Bronchial epithelial cell (primary cell): ENCODE results near the gene RFX8. TPM values are rescaled to one million over a fixed set of nuclear protein-coding genes. Genes with fewer than 3 reads are reported as not detected.

Experiments
- DNase-seq: peaks from one replicate; pipeline ENCODE4 v3.0.0-alpha.2; 2010; ENCODE audit warnings: low read depth
- FAIRE-seq: peaks from 2 replicates; lab custom pipeline; 2011; peaks lifted over from hg19 to GRCh38; lab: Jason Lieb, UNC
- H3K27me3 ChIP-seq: 2 replicates; pipeline ENCODE4 v1.5.1; 2011; ENCODE audit warnings: low read length; ENCODE audit not compliant: control insufficient read depth, insufficient read depth
- H3K36me3 ChIP-seq: 2 replicates; pipeline ENCODE4 v1.5.1; 2011; ENCODE audit warnings: low read length; ENCODE audit not compliant: control insufficient read depth, insufficient read depth
- H3K4me3 ChIP-seq: 2 replicates; pipeline ENCODE4 v1.5.1; 2011; ENCODE audit warnings: mild to moderate bottlenecking, low read depth, low read length, control low read depth
- total RNA-seq: library from RNA; depleted of rRNA; stranded (reverse); fragments of >200 nt; gene quantifications from 2 replicates; pipeline ENCODE4 v1.2.1, GENCODE V29; 2014
- TF ChIP-seq, protein P1 (sequence below): IDR thresholded peaks from 2 replicates; pipeline ENCODE4 v1.5.1; 2011; ENCODE audit warnings: mild to moderate bottlenecking, moderate library complexity, low read length, control low read depth, inconsistent platforms; ENCODE audit not compliant: insufficient read depth, severe bottlenecking

RFX8 gene
- total RNA-seq, 1 donor from 2014 or later = not detected

DNA sequence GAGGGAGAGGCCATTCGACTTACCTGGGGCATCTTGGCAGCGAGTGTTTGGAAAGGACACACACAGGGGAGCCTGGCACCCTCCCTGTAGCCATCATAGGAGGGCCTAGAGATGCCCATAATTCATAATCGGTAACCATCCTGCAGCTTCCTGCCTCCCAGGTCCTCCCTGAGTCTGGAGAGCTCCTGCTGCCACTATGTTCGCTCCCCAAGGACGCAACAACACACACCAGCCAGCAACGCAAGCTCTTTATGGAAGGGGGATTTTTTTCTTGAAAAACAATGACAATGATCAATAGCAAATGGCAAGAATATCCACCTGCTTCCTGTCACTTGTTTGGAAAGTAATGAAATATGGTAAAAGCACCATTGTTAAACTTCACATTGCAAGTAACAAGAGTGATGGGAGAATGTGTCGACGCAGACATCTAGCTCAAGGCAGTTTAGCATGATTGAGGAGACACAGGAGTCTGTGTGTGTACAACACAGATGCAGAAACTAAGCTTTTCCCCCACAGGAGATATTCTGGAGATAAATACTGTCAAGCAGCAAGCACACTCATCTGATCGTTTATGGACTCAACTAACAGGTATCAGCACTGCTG, 62.7 kb downstream of the RFX8 start:
- Histone ChIP-seq H3K27me3 (no peaks in the 10 kb centered on the region), H3K4me3 (no peak overlapping the region), H3K36me3 (no peaks in the 10 kb centered on the region)
- DNase-seq (no peak), FAIRE-seq (no peak)
- TF ChIP-seq, protein P1, sequence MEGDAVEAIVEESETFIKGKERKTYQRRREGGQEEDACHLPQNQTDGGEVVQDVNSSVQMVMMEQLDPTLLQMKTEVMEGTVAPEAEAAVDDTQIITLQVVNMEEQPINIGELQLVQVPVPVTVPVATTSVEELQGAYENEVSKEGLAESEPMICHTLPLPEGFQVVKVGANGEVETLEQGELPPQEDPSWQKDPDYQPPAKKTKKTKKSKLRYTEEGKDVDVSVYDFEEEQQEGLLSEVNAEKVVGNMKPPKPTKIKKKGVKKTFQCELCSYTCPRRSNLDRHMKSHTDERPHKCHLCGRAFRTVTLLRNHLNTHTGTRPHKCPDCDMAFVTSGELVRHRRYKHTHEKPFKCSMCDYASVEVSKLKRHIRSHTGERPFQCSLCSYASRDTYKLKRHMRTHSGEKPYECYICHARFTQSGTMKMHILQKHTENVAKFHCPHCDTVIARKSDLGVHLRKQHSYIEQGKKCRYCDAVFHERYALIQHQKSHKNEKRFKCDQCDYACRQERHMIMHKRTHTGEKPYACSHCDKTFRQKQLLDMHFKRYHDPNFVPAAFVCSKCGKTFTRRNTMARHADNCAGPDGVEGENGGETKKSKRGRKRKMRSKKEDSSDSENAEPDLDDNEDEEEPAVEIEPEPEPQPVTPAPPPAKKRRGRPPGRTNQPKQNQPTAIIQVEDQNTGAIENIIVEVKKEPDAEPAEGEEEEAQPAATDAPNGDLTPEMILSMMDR = no peak

DNA sequence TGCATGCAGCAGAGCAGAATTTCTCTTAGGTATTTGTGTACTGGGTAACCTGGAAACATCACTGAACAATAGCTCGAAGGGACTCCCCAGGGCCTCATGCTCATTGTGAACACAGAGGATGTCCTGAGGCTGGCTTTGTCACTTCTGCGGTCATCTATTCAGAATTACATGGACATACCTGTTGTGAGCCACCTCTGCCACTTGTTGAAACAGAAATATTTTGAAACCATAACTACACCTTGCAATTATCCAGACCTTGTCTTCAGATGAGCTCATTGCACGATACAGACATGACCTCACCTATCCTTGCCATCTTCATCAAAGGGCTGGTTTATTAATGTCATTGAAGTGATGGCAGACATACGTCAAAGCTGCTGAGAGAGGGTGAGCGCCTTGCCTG, 64.2 kb downstream of the RFX8 start:
- TF ChIP-seq, protein P1 = no peak
- DNase-seq (peak; percentile 60), FAIRE-seq (no peak)
- no peaks in the 10 kb centered on the region for H3K27me3 ChIP-seq
- H3K36me3 ChIP-seq = no peaks in the 10 kb centered on the region
- no peak overlapping the region for H3K4me3 ChIP-seq

DNA sequence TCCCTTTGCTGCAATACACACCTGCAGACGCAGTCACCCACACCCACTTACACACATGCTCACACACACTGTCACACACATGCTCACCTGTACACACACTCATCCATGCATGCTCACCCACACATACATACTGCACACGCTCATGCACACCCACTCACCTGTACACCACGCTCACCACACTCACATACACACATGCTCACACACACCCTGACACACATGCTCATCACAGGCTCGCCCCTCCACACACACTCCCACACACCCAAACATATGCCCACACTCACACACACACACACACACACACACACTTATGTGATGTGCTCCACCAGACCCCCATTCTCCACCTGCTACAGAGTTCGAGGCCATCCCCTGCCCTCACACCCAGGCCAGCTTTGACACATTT, 64.8 kb downstream of the RFX8 start:
- Histone ChIP-seq H3K36me3 (no peaks in the 10 kb centered on the region), H3K4me3 (no peak overlapping the region), H3K27me3 (no peaks in the 10 kb centered on the region)
- DNase-seq (no peak), FAIRE-seq (peak; percentile 91)
- TF ChIP-seq, protein P1 = no peak

DNA sequence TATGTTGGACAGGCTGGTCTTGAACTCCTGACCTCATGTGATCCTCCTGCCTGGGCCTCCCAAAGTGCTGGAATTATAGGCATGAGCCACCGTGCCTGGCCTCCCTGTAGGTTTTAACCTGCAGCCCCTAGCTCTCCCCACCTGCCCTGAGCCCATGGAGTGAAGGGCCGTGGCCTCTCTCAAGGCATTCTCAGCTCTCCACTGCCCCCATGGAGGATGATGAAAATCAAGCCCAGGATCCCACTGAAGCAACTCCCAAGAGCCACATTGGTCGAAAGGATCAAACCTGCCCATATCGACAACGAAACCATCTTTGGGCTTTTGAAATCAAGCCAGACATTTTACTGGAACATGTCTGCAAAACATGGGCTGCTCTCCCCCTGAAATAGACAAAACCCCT, 65.2 kb downstream of the RFX8 start:
- no peak overlapping the region for H3K4me3 ChIP-seq
- no peaks in the 10 kb centered on the region for H3K36me3 ChIP-seq
- H3K27me3 ChIP-seq = no peaks in the 10 kb centered on the region
- DNase-seq (no peak), FAIRE-seq (no peak)
- TF ChIP-seq, protein P1 = no peak

DNA sequence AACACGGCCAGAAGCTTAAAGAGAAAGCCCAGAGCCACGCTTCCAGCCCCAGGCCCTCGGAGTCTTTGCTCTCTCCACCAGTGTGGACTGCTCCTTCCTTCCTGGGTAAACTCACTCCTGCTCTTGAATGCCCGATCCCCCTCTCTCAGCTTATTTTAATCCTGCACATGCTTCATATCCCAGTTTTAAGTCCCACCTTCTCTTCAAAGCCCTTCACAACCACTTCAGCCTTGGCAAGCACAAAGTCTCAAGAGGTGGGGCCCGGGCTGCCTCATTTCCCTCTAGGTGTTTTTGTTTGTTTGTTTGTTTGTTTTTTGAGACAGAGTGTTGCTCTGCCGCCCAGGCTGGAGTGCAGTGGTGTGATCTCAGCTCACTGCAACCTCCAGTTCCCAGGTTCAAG, 66.0 kb downstream of the RFX8 start:
- no peak overlapping the region for H3K4me3 ChIP-seq
- no peaks in the 10 kb centered on the region for H3K36me3 ChIP-seq
- no peak for DNase-seq
- TF ChIP-seq, protein P1 = no peak
- no peaks in the 10 kb centered on the region for H3K27me3 ChIP-seq
- FAIRE-seq = no peak

DNA sequence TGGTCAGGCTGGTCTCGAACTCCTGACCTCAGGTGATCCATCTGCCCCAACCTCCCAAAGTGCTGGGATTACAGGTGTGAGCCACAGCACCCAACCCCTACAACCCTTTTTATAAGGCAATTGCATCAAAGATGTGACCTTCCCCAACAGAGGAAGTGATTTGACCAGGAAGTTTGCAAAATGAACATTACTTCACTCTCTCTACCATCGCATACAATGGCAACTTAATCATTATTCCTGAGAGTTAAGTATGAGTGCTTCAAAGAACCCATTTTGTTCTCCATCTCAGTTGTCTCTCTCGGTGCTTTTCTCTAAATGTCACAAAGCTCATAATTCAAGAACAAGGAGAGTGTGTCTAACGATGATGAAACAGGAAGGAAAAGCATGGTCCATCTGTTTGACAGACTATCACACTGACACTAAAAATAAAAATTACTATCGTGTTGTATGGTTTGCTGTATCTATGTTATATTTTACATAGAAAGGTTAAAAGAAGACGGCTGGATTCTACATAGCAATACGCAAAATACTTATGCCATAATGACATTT, 69.5 kb downstream of the RFX8 start:
- no peak for DNase-seq
- Histone ChIP-seq H3K4me3 (no peak overlapping the region), H3K27me3 (no peaks in the 10 kb centered on the region), H3K36me3 (no peaks in the 10 kb centered on the region)
- TF ChIP-seq, protein P1 = no peak
- no peak for FAIRE-seq
